Fibroblast of mammary gland (primary cell): ENCODE data around the gene UTP14C.

Experiments used
- DNase-seq: peaks from one replicate; pipeline ENCODE4 v3.0.0-alpha.2; 2010; ENCODE audit warnings: low read depth
- H3K4me3 ChIP-seq: 2 replicates; pipeline ENCODE4 v1.5.1; 2011; ENCODE audit warnings: low read depth, mild to moderate bottlenecking, low read length, moderate library complexity; ENCODE audit not compliant: control insufficient read depth
- CTCF ChIP-seq: conservative IDR thresholded peaks from 2 replicates; pipeline ENCODE4 v1.5.1; 2011; ENCODE audit warnings: low read depth, low read length, inconsistent platforms; ENCODE audit not compliant: control insufficient read depth, insufficient read depth

UTP14C gene

GRCh38 chr13:52002361-52002760, 22.1 kb upstream of the UTP14C start:
- DNase-seq: no peak
- no peak overlapping the region for H3K4me3 ChIP-seq
- TF ChIP-seq CTCF: no peak

DNA sequence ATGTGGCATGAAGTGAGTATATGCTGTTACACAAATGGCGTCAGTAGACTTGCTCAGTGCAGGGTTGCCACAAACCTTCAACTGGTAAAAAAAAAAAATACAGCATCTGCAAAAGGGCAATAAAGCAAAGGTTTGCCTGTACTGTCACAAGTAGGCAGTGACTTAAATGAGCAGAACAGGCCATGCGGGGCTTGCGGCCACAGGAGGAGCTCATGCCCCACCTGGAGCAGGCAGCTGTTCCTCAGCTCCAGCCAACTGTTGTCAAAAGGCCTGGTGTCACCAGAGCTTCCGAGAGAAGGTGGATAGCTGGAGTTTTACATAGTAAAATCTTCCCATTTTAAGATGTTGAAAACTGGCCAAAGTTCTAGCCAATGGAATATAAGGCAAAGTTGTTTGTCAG, 20.9 kb upstream of the UTP14C start:
- no peak for DNase-seq
- no peak overlapping the region for H3K4me3 ChIP-seq
- no peak for TF ChIP-seq CTCF

- H3K4me3 ChIP-seq: no peak overlapping the region
- DNase-seq: no peak
- no peak for TF ChIP-seq CTCF
These were observed 19.9 kb upstream of the UTP14C start for GRCh38 chr13:52004511-52005170.

DNA sequence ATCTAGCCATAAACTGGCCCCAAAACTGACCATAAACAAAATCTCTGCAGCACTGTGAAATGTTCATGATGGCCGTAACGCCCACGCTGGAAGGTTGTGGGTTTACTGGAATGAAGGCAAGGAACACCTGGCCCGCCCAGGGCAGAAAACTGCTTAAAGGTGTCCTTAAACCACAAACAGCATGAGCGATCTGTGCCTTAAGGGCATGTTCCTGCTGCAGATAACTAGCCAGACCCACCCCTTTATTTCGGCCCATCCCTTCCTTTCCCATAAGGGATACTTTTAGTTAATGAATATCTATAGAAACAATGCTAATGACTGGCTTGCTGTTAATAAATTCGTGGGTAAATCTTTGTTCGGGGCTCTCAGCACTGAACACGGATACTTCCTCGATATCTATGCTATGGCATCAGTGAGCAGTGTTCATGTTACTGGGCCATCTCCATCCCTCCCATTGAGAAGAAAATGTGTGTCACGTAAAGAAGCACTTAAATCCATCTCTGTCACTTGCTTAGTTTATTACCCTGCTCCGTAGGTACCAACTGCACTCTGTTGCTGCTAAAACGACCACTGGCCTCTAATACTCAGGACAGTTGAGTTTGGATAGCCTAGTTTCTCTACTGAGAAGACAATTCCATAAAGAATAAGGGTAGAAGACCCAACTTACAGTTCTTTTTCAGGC, 18.5 kb upstream of the UTP14C start:
- no peak for TF ChIP-seq CTCF
- no peak overlapping the region for H3K4me3 ChIP-seq
- DNase-seq: no peak

DNA sequence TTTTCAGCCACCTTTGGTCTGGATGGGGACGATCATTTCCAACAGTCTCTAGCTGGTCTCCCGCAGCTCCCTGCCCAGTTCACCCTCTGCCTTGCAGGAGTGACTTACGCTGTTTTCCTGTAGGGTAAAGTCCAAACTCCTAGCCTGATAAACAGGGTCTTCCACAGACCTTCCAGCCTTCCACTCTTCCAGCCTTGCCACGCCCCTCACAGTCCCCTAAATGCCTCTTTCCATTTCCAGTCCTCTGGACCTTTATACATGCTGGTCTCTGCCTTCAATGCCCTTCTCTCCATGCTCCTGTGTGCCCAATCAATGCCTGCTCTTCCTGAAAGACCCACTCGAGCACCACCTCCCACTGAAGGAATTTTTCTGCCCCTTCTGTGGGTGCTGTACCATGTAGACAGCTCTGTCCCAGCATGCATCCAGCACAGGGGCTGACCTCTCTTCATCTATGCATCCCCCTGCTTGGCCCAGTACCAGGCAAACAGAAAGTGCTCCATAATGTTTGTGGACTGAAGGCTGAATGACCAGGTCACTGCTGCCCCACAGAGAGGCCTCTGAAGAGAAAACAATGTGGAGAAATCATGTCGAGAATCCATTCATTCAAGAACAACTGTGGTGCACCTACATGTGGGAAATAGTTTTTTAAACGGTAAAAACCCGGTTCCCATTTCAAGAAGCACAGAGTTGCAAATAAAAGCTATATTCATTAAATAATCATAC, 17.8 kb upstream of the UTP14C start:
- no peak overlapping the region for H3K4me3 ChIP-seq
- DNase-seq: no peak
- no peak for TF ChIP-seq CTCF

DNA sequence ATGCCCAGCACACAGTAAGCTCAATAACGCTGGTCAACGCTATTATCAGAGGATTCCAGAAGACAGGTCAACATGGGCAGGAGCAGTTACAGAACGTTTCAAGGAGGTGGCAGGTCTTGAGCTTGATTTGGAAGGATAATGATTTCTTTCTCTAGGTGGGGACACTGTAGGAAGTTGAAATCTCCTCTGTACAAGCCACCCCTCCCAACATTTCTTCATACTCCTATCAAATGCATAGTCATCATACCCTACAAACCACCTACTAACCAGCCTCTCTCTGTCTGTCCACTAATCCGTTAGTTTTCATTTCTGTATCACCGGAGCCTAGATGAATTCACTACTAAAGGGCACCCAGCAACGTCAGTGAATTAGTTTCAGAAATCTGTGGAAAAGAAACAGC, 14.5 kb upstream of the UTP14C start:
- no peak for DNase-seq
- no peak overlapping the region for H3K4me3 ChIP-seq
- TF ChIP-seq CTCF: no peak
